OCI-LY7 (cell line): ENCODE results near the gene FAM227A. TPM values are rescaled to one million over a fixed set of nuclear protein-coding genes. Genes with fewer than 3 reads are reported as not detected.

Experiments
- BruUV-seq: library from RNA; stranded (reverse); fragments of 400-500 nt; replicated peaks from 2 replicates; lab custom pipeline; 2021; lab: Mats Ljungman, UMichigan
- CTCF ChIA-PET: fragments of 300-600 bp; sonication (Branson Sonifier 250); formaldehyde crosslinking; loops from one replicate; lab custom pipeline; 2022; ENCODE audit warnings: antibody characterized with exemption; ENCODE audit not compliant: unreplicated experiment; lab: Charles Lee
- POLR2A ChIA-PET: fragments of 300-600 bp; sonication (Branson Sonifier 250); formaldehyde crosslinking; loops from one replicate; lab custom pipeline; 2022; ENCODE audit warnings: antibody characterized with exemption; lab: Charles Lee
- DNase-seq: peaks from one replicate; pipeline ENCODE4 v3.0.0-alpha.2; 2015; ENCODE audit warnings: low spot score
- H2AFZ ChIP-seq: fragments of 200-600 bp; sonication (generic), shearing (Covaris generic); 2 replicates; pipeline ENCODE4 v1.6.1; 2014; ENCODE audit warnings: mild to moderate bottlenecking, antibody characterized with exemption, low read length, moderate library complexity
- H3K27ac ChIP-seq: fragments of 200-600 bp; sonication (generic); 2 replicates; pipeline ENCODE4 v1.5.1; 2014; ENCODE audit warnings: mixed run types, low read depth, mild to moderate bottlenecking, moderate library complexity, low read length, inconsistent platforms; ENCODE audit not compliant: poor library complexity, severe bottlenecking
- H3K36me3 ChIP-seq: fragments of 200-600 bp; sonication (generic); 2 replicates; pipeline ENCODE4 v1.6.1; 2014; ENCODE audit warnings: mild to moderate bottlenecking, antibody characterized with exemption, low read length, moderate library complexity, mixed read lengths; ENCODE audit not compliant: insufficient read depth
- H3K4me1 ChIP-seq: fragments of 200-600 bp; sonication (generic); 2 replicates; pipeline ENCODE4 v1.5.1; 2014; ENCODE audit warnings: mild to moderate bottlenecking, low read length; ENCODE audit not compliant: insufficient read depth, poor library complexity, severe bottlenecking
- H3K4me2 ChIP-seq: fragments of 200-600 bp; sonication (generic); 2 replicates; pipeline ENCODE4 v1.6.1; 2014; ENCODE audit warnings: mild to moderate bottlenecking, low read length
- H3K4me3 ChIP-seq: fragments of 200-600 bp; sonication (generic); 2 replicates; pipeline ENCODE4 v1.5.1; 2014; ENCODE audit warnings: mild to moderate bottlenecking, low read depth, low read length; ENCODE audit not compliant: poor library complexity, severe bottlenecking
- H3K79me2 ChIP-seq: fragments of 200-600 bp; sonication (generic); 2 replicates; pipeline ENCODE4 v1.6.1; 2016; ENCODE audit warnings: low read depth, mild to moderate bottlenecking, low read length, moderate library complexity, mixed read lengths; ENCODE audit not compliant: insufficient read depth
- H3K9me2 ChIP-seq: fragments of 200-600 bp; sonication (generic); 2 replicates; pipeline ENCODE4 v1.6.1; 2016; ENCODE audit warnings: mild to moderate bottlenecking, low read length, mixed read lengths; ENCODE audit not compliant: insufficient read depth
- H3K9me3 ChIP-seq: fragments of 200-600 bp; sonication (generic); 2 replicates; pipeline ENCODE4 v1.6.1; 2014; ENCODE audit warnings: mild to moderate bottlenecking, mixed run types, low read length, mixed read lengths
- H4K20me1 ChIP-seq: fragments of 200-600 bp; sonication (generic); 2 replicates; pipeline ENCODE4 v1.6.1; 2014; ENCODE audit warnings: mild to moderate bottlenecking, antibody characterized with exemption, low read length, moderate library complexity, mixed read lengths; ENCODE audit not compliant: insufficient read depth
- CTCF ChIP-seq: fragments of 200-600 bp; sonication (generic); conservative IDR thresholded peaks from 2 replicates; pipeline ENCODE4 v1.5.1; 2014; ENCODE audit warnings: mild to moderate bottlenecking, antibody characterized with exemption, low read length, moderate library complexity, mixed read lengths
- EZH2phosphoT487 ChIP-seq: fragments of 200-600 bp; sonication (generic); IDR thresholded peaks from 2 replicates; pipeline ENCODE4 v1.6.1; 2018; ENCODE audit warnings: low read depth, borderline replicate concordance, mild to moderate bottlenecking, mixed run types, antibody characterized with exemption, low read length, moderate library complexity, mixed read lengths
- intact Hi-C: fragments of 100-400 bp; cut with micrococcal nuclease; formaldehyde crosslinking; loops from one replicate; pipeline ENCODE4 v1.10.0; 2022; ENCODE audit not compliant: unreplicated experiment
- total RNA-seq, 2 experiments: library from RNA; depleted of rRNA in 1 of 2; stranded (reverse); fragments of >200 nt in 1 of 2; shearing (Covaris generic) in 1 of 2; gene quantifications; 2 replicates each; pipeline ENCODE4 v1.2.3, GENCODE V29; 2014 to 2022

FAM227A gene
- total RNA-seq, 2 experiments from 2014 or later = 0.16 to 0.57 TPM

GRCh38 chr22:38700270-38700788, 44.1 kb upstream of the FAM227A start:
- Histone ChIP-seq H3K9me2 (no peaks in the 10 kb centered on the region), H3K27ac (peak overlapping the region; percentile 75), H3K79me2 (peaks cover 37% of the 10 kb centered on the region), H3K4me3 (peak overlapping the region; percentile 91), H2AFZ (peak overlapping the region; percentile 71; the same call in 1 of the 2 replicates), H3K36me3 (peaks cover 37% of the 10 kb centered on the region), H3K9me3 (no peaks in the 10 kb centered on the region), H4K20me1 (peaks cover 8% of the 10 kb centered on the region; the same call in 1 of the 2 replicates), H3K4me2 (peak overlapping the region; percentile 95), H3K4me1 (peaks cover 71% of the 10 kb centered on the region)
- BruUV-seq = no TSS peak
- DNase-seq = no peak
- ChIA-PET CTCF (no interaction called here), POLR2A (interaction anchor here (4.7 kb wide), 1 partner anchor 18 kb away, joined by 18 read pairs; the partner anchor contains the start of gene TOMM22)
- intact Hi-C loops = loop anchor here (10.0 kb wide), 1 partner anchor 646 kb away; the partner anchor contains the start of gene PICK1
- TF ChIP-seq EZH2phosphoT487 = no peak
- no peak for TF ChIP-seq CTCF

GRCh38 chr22:38699784-38700183, 43.6 kb upstream of the FAM227A start:
- no peaks in the 10 kb centered on the region for H3K9me2 ChIP-seq
- ChIA-PET POLR2A (interaction anchor here (1.0 to 4.7 kb wide), 4 partner anchors 8 to 193 kb away, joined by 3 to 18 read pairs (median 4); partner anchors contain the start of gene TOMM22), CTCF (interaction anchor here (1.4 kb wide), 1 partner anchor 18 kb away, joined by 6 read pairs; the partner anchor contains the start of gene TOMM22)
- H3K9me3 ChIP-seq = no peaks in the 10 kb centered on the region
- intact Hi-C loops = loop anchor here (10.0 kb wide), 1 partner anchor 645 kb away; the partner anchor contains the start of gene PICK1
- H2AFZ ChIP-seq = peak overlapping the region; percentile 71; the same call in 1 of the 2 replicates
- peak overlapping the region; percentile 91 for H3K4me3 ChIP-seq
- H4K20me1 ChIP-seq = peaks cover 8% of the 10 kb centered on the region; the same call in 1 of the 2 replicates
- H3K4me2 ChIP-seq = peak overlapping the region; percentile 95
- DNase-seq = no peak
- peak; percentile 19; the same call in 1 of the 2 replicates for TF ChIP-seq CTCF
- no peak for TF ChIP-seq EZH2phosphoT487
- BruUV-seq = TSS peak; percentile 86
- peak overlapping the region; percentile 75 for H3K27ac ChIP-seq
- peaks cover 42% of the 10 kb centered on the region for H3K36me3 ChIP-seq
- H3K79me2 ChIP-seq = peaks cover 37% of the 10 kb centered on the region
- H3K4me1 ChIP-seq = peaks cover 68% of the 10 kb centered on the region

GRCh38 chr22:38699143-38699542, 43.0 kb upstream of the FAM227A start:
- Histone ChIP-seq H3K36me3 (peaks cover 46% of the 10 kb centered on the region), H3K27ac (no peak overlapping the region), H4K20me1 (peaks cover 8% of the 10 kb centered on the region; the same call in 1 of the 2 replicates), H2AFZ (no peak overlapping the region), H3K4me2 (peak overlapping the region; percentile 95), H3K9me3 (no peaks in the 10 kb centered on the region), H3K4me3 (peak overlapping the region; percentile 91), H3K79me2 (peaks cover 37% of the 10 kb centered on the region), H3K9me2 (no peaks in the 10 kb centered on the region), H3K4me1 (peaks cover 61% of the 10 kb centered on the region)
- no peak for TF ChIP-seq CTCF
- no peak for TF ChIP-seq EZH2phosphoT487
- DNase-seq = peak; percentile 15
- BruUV-seq = no TSS peak
- CTCF ChIA-PET = interaction anchor here (1.4 kb wide), 1 partner anchor 17 kb away, joined by 6 read pairs; the partner anchor contains the start of gene TOMM22
- intact Hi-C loops = no loop called here
- POLR2A ChIA-PET = interaction anchor here (1.0 to 4.7 kb wide), 4 partner anchors 9 to 193 kb away, joined by 3 to 18 read pairs (median 4); partner anchors contain the start of gene TOMM22
